ENCODE measurements around the gene TBL2. TPM values are rescaled to one million over a fixed set of nuclear protein-coding genes. Genes with fewer than 3 reads are reported as not detected.

The TBL2 gene
- total RNA-seq, 1 experiment from 2014 or later: 32.3 TPM

DNA sequence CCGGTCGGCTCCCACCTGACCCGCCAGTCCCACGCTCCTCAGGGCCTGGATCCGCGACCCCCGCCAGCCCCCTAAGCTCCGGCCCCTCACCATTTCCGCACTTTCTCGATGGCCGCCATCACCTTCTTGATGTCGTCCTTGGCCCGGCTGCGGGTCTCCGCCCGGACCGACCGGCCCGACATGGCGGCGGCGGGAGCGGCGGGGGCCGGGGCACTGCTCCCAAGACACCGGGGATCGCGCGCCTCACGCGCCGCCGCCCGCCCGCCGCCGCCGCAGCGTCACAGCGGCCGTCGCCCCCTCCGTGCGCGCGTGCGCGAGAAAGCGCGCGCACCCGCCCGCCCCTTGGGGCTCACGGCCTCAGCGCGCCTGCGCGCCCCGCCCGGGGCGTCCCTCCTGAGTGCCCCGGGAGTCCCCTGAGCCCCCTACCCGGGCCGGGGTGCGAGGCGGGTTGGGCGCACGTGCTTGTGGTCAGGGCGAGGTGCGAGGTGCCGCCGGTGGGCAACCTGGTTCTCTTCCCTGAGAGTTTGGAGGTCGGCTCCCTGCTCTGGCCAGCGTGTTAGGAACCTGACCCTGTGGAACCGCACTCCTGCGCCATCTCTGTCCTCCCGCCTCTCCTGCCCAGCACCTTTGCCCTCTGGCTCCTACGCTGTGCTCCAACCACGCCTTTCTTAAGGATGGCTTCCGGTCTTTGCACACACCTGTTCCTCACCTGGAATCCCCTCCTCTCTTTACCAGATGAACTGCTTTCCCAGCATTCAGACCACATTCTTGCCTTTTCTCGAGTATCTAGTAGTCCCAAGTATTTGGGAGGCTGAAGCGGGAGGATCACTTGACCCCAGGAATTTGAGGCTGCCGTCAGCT lies 20.8 kb downstream of the TBL2 start, which contains the start of gene BCL7B (continued):
- TF ChIP-seq, protein P1, sequence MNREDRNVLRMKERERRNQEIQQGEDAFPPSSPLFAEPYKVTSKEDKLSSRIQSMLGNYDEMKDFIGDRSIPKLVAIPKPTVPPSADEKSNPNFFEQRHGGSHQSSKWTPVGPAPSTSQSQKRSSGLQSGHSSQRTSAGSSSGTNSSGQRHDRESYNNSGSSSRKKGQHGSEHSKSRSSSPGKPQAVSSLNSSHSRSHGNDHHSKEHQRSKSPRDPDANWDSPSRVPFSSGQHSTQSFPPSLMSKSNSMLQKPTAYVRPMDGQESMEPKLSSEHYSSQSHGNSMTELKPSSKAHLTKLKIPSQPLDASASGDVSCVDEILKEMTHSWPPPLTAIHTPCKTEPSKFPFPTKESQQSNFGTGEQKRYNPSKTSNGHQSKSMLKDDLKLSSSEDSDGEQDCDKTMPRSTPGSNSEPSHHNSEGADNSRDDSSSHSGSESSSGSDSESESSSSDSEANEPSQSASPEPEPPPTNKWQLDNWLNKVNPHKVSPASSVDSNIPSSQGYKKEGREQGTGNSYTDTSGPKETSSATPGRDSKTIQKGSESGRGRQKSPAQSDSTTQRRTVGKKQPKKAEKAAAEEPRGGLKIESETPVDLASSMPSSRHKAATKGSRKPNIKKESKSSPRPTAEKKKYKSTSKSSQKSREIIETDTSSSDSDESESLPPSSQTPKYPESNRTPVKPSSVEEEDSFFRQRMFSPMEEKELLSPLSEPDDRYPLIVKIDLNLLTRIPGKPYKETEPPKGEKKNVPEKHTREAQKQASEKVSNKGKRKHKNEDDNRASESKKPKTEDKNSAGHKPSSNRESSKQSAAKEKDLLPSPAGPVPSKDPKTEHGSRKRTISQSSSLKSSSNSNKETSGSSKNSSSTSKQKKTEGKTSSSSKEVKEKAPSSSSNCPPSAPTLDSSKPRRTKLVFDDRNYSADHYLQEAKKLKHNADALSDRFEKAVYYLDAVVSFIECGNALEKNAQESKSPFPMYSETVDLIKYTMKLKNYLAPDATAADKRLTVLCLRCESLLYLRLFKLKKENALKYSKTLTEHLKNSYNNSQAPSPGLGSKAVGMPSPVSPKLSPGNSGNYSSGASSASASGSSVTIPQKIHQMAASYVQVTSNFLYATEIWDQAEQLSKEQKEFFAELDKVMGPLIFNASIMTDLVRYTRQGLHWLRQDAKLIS (CRISPR knock-in tag; IDR thresholded peaks at IDR 0.05; ENCODE audit: borderline replicate concordance): peak; percentile 87; the same call in 1 of the 2 replicates
- TF ChIP-seq ZNF423 (CRISPR knock-in tag; IDR thresholded peaks at IDR 0.05) (peak; percentile 84), TP53 (CRISPR knock-in tag; IDR thresholded peaks at IDR 0.05) (no peak; the same call in 1 of the 2 replicates), ESRRA (CRISPR knock-in tag; IDR thresholded peaks at IDR 0.05; ENCODE audit: borderline replicate concordance) (peak; percentile 69), ZNF317 (CRISPR knock-in tag; IDR thresholded peaks at IDR 0.05; ENCODE audit: borderline replicate concordance, low read depth) (peak; percentile 67; the same call in 1 of the 2 replicates), NR2C2 (CRISPR knock-in tag; IDR thresholded peaks at IDR 0.05) (peak; percentile 88), FOXJ3 (CRISPR knock-in tag; IDR thresholded peaks at IDR 0.05; ENCODE audit: borderline replicate concordance) (no peak), PRRX2 (CRISPR knock-in tag; IDR thresholded peaks at IDR 0.05) (peak; percentile 33; the same call in 1 of the 2 replicates), SP1 (CRISPR knock-in tag; conservative IDR thresholded peaks at IDR 0.05) (0 out of 2 replicates have a peak, but pooled peaks have one; percentile 11)
- TF ChIP-seq, protein P2, sequence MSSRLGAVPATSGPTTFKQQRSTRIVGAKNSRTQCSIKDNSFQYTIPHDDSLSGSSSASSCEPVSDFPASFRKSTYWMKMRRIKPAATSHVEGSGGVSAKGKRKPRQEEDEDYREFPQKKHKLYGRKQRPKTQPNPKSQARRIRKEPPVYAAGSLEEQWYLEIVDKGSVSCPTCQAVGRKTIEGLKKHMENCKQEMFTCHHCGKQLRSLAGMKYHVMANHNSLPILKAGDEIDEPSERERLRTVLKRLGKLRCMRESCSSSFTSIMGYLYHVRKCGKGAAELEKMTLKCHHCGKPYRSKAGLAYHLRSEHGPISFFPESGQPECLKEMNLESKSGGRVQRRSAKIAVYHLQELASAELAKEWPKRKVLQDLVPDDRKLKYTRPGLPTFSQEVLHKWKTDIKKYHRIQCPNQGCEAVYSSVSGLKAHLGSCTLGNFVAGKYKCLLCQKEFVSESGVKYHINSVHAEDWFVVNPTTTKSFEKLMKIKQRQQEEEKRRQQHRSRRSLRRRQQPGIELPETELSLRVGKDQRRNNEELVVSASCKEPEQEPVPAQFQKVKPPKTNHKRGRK (CRISPR knock-in tag; IDR thresholded peaks at IDR 0.05; ENCODE audit: borderline replicate concordance): no peak
- TF ChIP-seq, protein P3, sequence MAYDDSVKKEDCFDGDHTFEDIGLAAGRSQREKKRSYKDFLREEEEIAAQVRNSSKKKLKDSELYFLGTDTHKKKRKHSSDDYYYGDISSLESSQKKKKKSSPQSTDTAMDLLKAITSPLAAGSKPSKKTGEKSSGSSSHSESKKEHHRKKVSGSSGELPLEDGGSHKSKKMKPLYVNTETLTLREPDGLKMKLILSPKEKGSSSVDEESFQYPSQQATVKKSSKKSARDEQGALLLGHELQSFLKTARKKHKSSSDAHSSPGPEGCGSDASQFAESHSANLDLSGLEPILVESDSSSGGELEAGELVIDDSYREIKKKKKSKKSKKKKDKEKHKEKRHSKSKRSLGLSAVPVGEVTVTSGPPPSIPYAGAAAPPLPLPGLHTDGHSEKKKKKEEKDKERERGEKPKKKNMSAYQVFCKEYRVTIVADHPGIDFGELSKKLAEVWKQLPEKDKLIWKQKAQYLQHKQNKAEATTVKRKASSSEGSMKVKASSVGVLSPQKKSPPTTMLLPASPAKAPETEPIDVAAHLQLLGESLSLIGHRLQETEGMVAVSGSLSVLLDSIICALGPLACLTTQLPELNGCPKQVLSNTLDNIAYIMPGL (CRISPR knock-in tag; IDR thresholded peaks at IDR 0.05): peak; percentile 83
- TF ChIP-seq, protein P4, sequence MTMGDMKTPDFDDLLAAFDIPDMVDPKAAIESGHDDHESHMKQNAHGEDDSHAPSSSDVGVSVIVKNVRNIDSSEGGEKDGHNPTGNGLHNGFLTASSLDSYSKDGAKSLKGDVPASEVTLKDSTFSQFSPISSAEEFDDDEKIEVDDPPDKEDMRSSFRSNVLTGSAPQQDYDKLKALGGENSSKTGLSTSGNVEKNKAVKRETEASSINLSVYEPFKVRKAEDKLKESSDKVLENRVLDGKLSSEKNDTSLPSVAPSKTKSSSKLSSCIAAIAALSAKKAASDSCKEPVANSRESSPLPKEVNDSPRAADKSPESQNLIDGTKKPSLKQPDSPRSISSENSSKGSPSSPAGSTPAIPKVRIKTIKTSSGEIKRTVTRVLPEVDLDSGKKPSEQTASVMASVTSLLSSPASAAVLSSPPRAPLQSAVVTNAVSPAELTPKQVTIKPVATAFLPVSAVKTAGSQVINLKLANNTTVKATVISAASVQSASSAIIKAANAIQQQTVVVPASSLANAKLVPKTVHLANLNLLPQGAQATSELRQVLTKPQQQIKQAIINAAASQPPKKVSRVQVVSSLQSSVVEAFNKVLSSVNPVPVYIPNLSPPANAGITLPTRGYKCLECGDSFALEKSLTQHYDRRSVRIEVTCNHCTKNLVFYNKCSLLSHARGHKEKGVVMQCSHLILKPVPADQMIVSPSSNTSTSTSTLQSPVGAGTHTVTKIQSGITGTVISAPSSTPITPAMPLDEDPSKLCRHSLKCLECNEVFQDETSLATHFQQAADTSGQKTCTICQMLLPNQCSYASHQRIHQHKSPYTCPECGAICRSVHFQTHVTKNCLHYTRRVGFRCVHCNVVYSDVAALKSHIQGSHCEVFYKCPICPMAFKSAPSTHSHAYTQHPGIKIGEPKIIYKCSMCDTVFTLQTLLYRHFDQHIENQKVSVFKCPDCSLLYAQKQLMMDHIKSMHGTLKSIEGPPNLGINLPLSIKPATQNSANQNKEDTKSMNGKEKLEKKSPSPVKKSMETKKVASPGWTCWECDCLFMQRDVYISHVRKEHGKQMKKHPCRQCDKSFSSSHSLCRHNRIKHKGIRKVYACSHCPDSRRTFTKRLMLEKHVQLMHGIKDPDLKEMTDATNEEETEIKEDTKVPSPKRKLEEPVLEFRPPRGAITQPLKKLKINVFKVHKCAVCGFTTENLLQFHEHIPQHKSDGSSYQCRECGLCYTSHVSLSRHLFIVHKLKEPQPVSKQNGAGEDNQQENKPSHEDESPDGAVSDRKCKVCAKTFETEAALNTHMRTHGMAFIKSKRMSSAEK (CRISPR knock-in tag; IDR thresholded peaks at IDR 0.05; ENCODE audit: borderline replicate concordance): no peak
- TF ChIP-seq, protein P5, sequence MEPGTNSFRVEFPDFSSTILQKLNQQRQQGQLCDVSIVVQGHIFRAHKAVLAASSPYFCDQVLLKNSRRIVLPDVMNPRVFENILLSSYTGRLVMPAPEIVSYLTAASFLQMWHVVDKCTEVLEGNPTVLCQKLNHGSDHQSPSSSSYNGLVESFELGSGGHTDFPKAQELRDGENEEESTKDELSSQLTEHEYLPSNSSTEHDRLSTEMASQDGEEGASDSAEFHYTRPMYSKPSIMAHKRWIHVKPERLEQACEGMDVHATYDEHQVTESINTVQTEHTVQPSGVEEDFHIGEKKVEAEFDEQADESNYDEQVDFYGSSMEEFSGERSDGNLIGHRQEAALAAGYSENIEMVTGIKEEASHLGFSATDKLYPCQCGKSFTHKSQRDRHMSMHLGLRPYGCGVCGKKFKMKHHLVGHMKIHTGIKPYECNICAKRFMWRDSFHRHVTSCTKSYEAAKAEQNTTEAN (CRISPR knock-in tag; IDR thresholded peaks at IDR 0.05): no peak
- TF ChIP-seq, protein P6, sequence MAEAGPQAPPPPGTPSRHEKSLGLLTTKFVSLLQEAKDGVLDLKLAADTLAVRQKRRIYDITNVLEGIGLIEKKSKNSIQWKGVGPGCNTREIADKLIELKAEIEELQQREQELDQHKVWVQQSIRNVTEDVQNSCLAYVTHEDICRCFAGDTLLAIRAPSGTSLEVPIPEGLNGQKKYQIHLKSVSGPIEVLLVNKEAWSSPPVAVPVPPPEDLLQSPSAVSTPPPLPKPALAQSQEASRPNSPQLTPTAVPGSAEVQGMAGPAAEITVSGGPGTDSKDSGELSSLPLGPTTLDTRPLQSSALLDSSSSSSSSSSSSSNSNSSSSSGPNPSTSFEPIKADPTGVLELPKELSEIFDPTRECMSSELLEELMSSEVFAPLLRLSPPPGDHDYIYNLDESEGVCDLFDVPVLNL (CRISPR knock-in tag; IDR thresholded peaks at IDR 0.05; ENCODE audit: borderline replicate concordance, low read depth): no peak
- TF ChIP-seq, protein P7, sequence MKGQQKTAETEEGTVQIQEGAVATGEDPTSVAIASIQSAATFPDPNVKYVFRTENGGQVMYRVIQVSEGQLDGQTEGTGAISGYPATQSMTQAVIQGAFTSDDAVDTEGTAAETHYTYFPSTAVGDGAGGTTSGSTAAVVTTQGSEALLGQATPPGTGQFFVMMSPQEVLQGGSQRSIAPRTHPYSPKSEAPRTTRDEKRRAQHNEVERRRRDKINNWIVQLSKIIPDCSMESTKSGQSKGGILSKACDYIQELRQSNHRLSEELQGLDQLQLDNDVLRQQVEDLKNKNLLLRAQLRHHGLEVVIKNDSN (CRISPR knock-in tag; IDR thresholded peaks at IDR 0.05): peak; percentile 77; the same call in 1 of the 2 replicates
- TF ChIP-seq, protein P8, sequence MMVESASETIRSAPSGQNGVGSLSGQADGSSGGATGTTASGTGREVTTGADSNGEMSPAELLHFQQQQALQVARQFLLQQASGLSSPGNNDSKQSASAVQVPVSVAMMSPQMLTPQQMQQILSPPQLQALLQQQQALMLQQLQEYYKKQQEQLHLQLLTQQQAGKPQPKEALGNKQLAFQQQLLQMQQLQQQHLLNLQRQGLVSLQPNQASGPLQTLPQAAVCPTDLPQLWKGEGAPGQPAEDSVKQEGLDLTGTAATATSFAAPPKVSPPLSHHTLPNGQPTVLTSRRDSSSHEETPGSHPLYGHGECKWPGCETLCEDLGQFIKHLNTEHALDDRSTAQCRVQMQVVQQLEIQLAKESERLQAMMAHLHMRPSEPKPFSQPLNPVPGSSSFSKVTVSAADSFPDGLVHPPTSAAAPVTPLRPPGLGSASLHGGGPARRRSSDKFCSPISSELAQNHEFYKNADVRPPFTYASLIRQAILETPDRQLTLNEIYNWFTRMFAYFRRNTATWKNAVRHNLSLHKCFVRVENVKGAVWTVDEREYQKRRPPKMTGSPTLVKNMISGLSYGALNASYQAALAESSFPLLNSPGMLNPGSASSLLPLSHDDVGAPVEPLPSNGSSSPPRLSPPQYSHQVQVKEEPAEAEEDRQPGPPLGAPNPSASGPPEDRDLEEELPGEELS (CRISPR knock-in tag; IDR thresholded peaks at IDR 0.05): peak; percentile 96
- TF ChIP-seq, protein P9, sequence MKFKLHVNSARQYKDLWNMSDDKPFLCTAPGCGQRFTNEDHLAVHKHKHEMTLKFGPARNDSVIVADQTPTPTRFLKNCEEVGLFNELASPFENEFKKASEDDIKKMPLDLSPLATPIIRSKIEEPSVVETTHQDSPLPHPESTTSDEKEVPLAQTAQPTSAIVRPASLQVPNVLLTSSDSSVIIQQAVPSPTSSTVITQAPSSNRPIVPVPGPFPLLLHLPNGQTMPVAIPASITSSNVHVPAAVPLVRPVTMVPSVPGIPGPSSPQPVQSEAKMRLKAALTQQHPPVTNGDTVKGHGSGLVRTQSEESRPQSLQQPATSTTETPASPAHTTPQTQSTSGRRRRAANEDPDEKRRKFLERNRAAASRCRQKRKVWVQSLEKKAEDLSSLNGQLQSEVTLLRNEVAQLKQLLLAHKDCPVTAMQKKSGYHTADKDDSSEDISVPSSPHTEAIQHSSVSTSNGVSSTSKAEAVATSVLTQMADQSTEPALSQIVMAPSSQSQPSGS (CRISPR knock-in tag; IDR thresholded peaks at IDR 0.05; ENCODE audit: borderline replicate concordance, low read depth): no peak
